Stomach (tissue), 9 donors: ENCODE results near the gene NCF4. TPM values are rescaled to one million over a fixed set of nuclear protein-coding genes. Genes with fewer than 3 reads are reported as not detected.
A peak's percentile ranks its signal among the peaks of the same experiment; 100 is the strongest.

ENCODE experiments used
- DNase-seq, 2 donors: peaks; one replicate each; pipeline versions ENCODE4 v3.0.0 to v3.0.0-alpha.2; 2013 to 2019
- H3K27ac ChIP-seq, 5 donors: fragments of 200-600 bp in 4 of 5; sonication (generic) in 4 of 5; one replicate each; pipeline ENCODE4 v1.5.1; 2013 to 2019; ENCODE audit warnings: mild to moderate bottlenecking in 1 of 5, moderate library complexity in 1 of 5
- H3K27me3 ChIP-seq, 3 donors: fragments of 200-600 bp; sonication (generic); one replicate each; pipeline ENCODE4 v1.5.1; 2017 to 2019; ENCODE audit warnings: mixed run types in 1 of 3
- H3K36me3 ChIP-seq, 4 donors: fragments of 200-600 bp; sonication (generic); 1 replicate in 3 of 4; 2 replicates in 1 of 4; pipeline ENCODE4 v1.5.1; 2016 to 2019
- H3K4me1 ChIP-seq, 4 donors: fragments of 200-600 bp; sonication (generic); one replicate each; pipeline ENCODE4 v1.5.1; 2016 to 2019
- H3K4me3 ChIP-seq, 4 donors: fragments of 200-600 bp; sonication (generic) in 3 of 4; one replicate each; pipeline ENCODE4 v1.5.1; 2016 to 2019; ENCODE audit warnings: mild to moderate bottlenecking in 1 of 4
- H3K9me3 ChIP-seq, 4 donors: fragments of 200-600 bp; sonication (generic); one replicate each; pipeline ENCODE4 v1.5.1; 2016 to 2019
- EP300 ChIP-seq: sonication (generic); formaldehyde crosslinking; IDR thresholded peaks from one replicate; pipeline ENCODE4 v1.6.1; 2017; ENCODE audit warnings: antibody characterized with exemption
- POLR2A ChIP-seq, 4 donors: fragments of 450-650 bp; IDR thresholded peaks; one replicate each; pipeline ENCODE4 v1.6.1; 2016; ENCODE audit warnings: antibody characterized with exemption in 4 of 4, control low read depth in 2 of 4, mild to moderate bottlenecking in 1 of 4, moderate library complexity in 1 of 4
- POLR2AphosphoS5 ChIP-seq, 3 donors: sonication (generic); formaldehyde crosslinking; IDR thresholded peaks; one replicate each; pipeline ENCODE4 v1.6.1; 2016; ENCODE audit warnings: antibody characterized with exemption in 3 of 3
- WGBS, 5 donors: extraction: QIAGEN DNeasy Blood & Tissue Kit in 3 of 5; methylation state at CpG; one replicate each; pipeline versions ENCODE4 v1.1.5 to v1.1.7; 2013 to 2018; 5-methylcytosine and 5-hydroxymethylcytosine counted together
- intact Hi-C: fragments of 100-400 bp; cut with DNase I; formaldehyde crosslinking; loops from one replicate; pipeline ENCODE4 v1.15.1; 2023; ENCODE audit warnings: low total_unique reads
- polyA plus RNA-seq, 3 donors: library from polyadenylated mRNA; stranded (reverse); fragments of 200-250 nt; gene quantifications; one replicate each; pipeline ENCODE4 v1.2.3, GENCODE V29; 2013
- total RNA-seq, 5 donors: library from RNA; depleted of rRNA; stranded (reverse); fragments of >200 nt; gene quantifications; one replicate each; pipeline versions ENCODE4 v1.1.0 to v1.2.3, GENCODE V29; 2014 to 2016
- TF ChIP-seq, protein P1 (sequence below), 7 experiments: fragments of 450-650 bp in 4 of 7; fragments of 200-600 bp in 3 of 7; sonication (generic) in 3 of 7; IDR thresholded peaks; one replicate each; pipeline ENCODE4 v1.5.1; 2016 to 2019; ENCODE audit warnings: antibody characterized with exemption in 7 of 7, control low read depth in 2 of 7, mild to moderate bottlenecking in 1 of 7
- donor health status: healthy with polysubstance abuse.
- donor health status: Bipolar disorder and iron deficiency.
- donor health status: healthy.

NCF4 gene
- total and polyA plus RNA-seq, 8 donors: 5.0 to 32.1 (median 7.3) TPM; not detected in 1

GRCh38 chr22:36819112-36819511, 41.7 kb upstream of the NCF4 start:
- 26 to 34% (median 30%) methylated on average over 6 to 9 of the region's 9 CpGs for WGBS, 5 donors
- intact Hi-C loops: no loop called here
- Histone ChIP-seq H3K36me3 (no peaks in the 10 kb centered on the region), H3K4me3 (no peak overlapping the region), H3K4me1 (peaks cover 11 to 15% (median 13%) of the 10 kb centered on the region in 4 donors), H3K27ac (no peak overlapping the region), H3K9me3 (no peaks in the 10 kb centered on the region), H3K27me3 (peaks cover 22 to 96% (median 56%) of the 10 kb centered on the region in 3 donors)
- DNase-seq: peak in 1 of 2 donors; percentile 12
- no peak for TF ChIP-seq POLR2AphosphoS5 (IDR thresholded peaks at IDR 0.05)
- TF ChIP-seq POLR2A (IDR thresholded peaks at IDR 0.05): no peak
- TF ChIP-seq EP300: no peak
- TF ChIP-seq, protein P1, sequence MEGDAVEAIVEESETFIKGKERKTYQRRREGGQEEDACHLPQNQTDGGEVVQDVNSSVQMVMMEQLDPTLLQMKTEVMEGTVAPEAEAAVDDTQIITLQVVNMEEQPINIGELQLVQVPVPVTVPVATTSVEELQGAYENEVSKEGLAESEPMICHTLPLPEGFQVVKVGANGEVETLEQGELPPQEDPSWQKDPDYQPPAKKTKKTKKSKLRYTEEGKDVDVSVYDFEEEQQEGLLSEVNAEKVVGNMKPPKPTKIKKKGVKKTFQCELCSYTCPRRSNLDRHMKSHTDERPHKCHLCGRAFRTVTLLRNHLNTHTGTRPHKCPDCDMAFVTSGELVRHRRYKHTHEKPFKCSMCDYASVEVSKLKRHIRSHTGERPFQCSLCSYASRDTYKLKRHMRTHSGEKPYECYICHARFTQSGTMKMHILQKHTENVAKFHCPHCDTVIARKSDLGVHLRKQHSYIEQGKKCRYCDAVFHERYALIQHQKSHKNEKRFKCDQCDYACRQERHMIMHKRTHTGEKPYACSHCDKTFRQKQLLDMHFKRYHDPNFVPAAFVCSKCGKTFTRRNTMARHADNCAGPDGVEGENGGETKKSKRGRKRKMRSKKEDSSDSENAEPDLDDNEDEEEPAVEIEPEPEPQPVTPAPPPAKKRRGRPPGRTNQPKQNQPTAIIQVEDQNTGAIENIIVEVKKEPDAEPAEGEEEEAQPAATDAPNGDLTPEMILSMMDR (IDR thresholded peaks at IDR 0.05): no peak

DNA sequence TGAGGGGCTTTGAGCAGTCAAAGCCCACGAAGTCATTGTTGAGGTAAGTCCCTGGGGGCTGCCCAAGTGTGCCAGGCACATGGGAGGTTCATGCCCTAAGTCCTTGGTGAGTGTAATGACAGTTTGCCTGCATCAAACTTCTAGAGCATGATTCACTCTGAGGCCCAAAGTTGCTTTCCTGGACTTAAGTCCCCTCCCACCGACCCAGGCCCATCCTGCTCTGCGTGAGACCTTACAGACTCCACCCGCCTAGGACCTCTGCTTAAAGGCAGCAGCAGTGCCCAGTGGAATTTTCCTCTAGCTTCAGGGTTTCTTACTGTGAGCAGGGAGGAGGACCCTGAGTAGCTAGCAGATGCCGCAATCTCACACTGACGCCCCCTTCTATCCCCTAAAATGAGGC, 38.2 kb upstream of the NCF4 start:
- no peaks in the 10 kb centered on the region for H3K9me3 ChIP-seq
- no peaks in the 10 kb centered on the region for H3K4me1 ChIP-seq
- H3K27ac ChIP-seq: no peak overlapping the region
- no peaks in the 10 kb centered on the region for H3K36me3 ChIP-seq
- intact Hi-C loops: no loop called here
- peaks cover 12 to 67% (median 27%) of the 10 kb centered on the region in 3 donors for H3K27me3 ChIP-seq
- H3K4me3 ChIP-seq: no peak overlapping the region
- no peak for TF ChIP-seq EP300
- no peak for TF ChIP-seq POLR2AphosphoS5 (IDR thresholded peaks at IDR 0.05)
- TF ChIP-seq, protein P1 (IDR thresholded peaks at IDR 0.05): no peak
- no peak for TF ChIP-seq POLR2A (IDR thresholded peaks at IDR 0.05)
- no peak for DNase-seq
- WGBS, 5 donors: 66 to 75% (median 72%) methylated on average over 6 of the region's 6 CpGs

- Histone ChIP-seq H3K36me3 (no peaks in the 10 kb centered on the region), H3K27ac (no peak overlapping the region), H3K4me1 (no peaks in the 10 kb centered on the region), H3K9me3 (no peaks in the 10 kb centered on the region), H3K4me3 (no peak overlapping the region), H3K27me3 (peaks cover 8 to 60% (median 19%) of the 10 kb centered on the region in 3 donors)
- TF ChIP-seq POLR2A (IDR thresholded peaks at IDR 0.05) (no peak), EP300 (no peak), POLR2AphosphoS5 (IDR thresholded peaks at IDR 0.05) (no peak)
- TF ChIP-seq, protein P1 (IDR thresholded peaks at IDR 0.05): no peak
- DNase-seq: peak in 1 of 2 donors; percentile 14
- intact Hi-C loops: no loop called here
- WGBS, 5 donors: 52 to 56% (median 55%) methylated on average over 17 of the region's 17 CpGs
Measured at GRCh38 chr22:36823186-36823839, 37.5 kb upstream of the NCF4 start.

DNA sequence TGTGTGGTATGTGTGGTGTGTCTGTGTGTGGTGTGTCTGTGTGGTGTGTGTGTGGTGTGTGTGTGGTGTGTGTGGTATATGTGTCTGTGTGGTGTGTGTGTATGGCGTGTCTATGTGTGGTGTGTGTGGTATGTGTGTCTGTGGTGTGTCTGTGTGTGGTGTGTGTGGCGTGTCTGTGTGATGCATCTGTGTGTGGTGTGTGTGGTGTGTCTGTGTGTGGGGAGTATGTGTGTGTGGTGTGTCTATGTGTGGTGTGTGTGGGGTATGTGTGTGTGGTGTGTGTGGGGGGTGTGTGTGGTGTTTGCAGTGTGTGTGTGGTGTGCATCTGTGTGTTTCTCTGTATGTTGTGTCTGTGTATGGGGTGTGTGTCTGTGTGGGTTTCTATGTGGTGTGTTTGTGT, 36.2 kb upstream of the NCF4 start:
- Histone ChIP-seq H3K27me3 (peaks cover 0 to 60% (median 13%) of the 10 kb centered on the region in 3 donors), H3K36me3 (no peaks in the 10 kb centered on the region), H3K27ac (no peak overlapping the region), H3K4me3 (no peak overlapping the region), H3K4me1 (no peaks in the 10 kb centered on the region), H3K9me3 (no peaks in the 10 kb centered on the region)
- 85 to 100% (median 91%) methylated on average over 2 of the region's 2 CpGs for whole genome bisulfite sequencing, 5 donors
- no peak for TF ChIP-seq EP300
- TF ChIP-seq POLR2A (IDR thresholded peaks at IDR 0.05): no peak
- TF ChIP-seq POLR2AphosphoS5 (IDR thresholded peaks at IDR 0.05): no peak
- TF ChIP-seq, protein P1 (IDR thresholded peaks at IDR 0.05): no peak
- DNase-seq: no peak
- intact Hi-C loops: no loop called here
